ENCODE measurements around the gene KCNA2. TPM values are rescaled to one million over a fixed set of nuclear protein-coding genes. Genes with fewer than 3 reads are reported as not detected.

Gene KCNA2
- total RNA-seq, 1 experiment from 2014 or later = 1.1 TPM

GRCh38 chr1:110544753-110545152 lies 61.4 kb downstream of the KCNA2 start:
- no peaks in the 10 kb centered on the region for H3K4me1 ChIP-seq (ENCODE audit: control insufficient read depth, insufficient read depth, low read length)
- in situ Hi-C loops (cut with HindIII; ENCODE audit: low pct_unique_long_range_greater_than_20kb, low sequenced_read_pairs) (no loop called here), intact Hi-C loops (cut with micrococcal nuclease; ENCODE audit: unreplicated experiment) (no loop called here)
- no peaks in the 10 kb centered on the region for H3K9me3 ChIP-seq (ENCODE audit: control insufficient read depth, insufficient read depth, low read depth, low read length)
- no TSS peak for BruUV-seq (replicated peaks)
- no peak overlapping the region for H3K27ac ChIP-seq (ENCODE audit: low read length)
- ChIA-PET POLR2A (interaction anchor here (0.7 kb wide), 1 partner anchor 41 kb away, joined by 4 read pairs; no protein-coding TSS in a partner anchor), CTCF (no interaction called here)
- no peak for ATAC-seq
- no peak for DNase-seq (ENCODE audit: low read depth, low spot score)
- H3K4me3 ChIP-seq (ENCODE audit: low read depth in 2 of 2, low read length in 2 of 2) = no peak overlapping the region
- TF ChIP-seq, protein P1, sequence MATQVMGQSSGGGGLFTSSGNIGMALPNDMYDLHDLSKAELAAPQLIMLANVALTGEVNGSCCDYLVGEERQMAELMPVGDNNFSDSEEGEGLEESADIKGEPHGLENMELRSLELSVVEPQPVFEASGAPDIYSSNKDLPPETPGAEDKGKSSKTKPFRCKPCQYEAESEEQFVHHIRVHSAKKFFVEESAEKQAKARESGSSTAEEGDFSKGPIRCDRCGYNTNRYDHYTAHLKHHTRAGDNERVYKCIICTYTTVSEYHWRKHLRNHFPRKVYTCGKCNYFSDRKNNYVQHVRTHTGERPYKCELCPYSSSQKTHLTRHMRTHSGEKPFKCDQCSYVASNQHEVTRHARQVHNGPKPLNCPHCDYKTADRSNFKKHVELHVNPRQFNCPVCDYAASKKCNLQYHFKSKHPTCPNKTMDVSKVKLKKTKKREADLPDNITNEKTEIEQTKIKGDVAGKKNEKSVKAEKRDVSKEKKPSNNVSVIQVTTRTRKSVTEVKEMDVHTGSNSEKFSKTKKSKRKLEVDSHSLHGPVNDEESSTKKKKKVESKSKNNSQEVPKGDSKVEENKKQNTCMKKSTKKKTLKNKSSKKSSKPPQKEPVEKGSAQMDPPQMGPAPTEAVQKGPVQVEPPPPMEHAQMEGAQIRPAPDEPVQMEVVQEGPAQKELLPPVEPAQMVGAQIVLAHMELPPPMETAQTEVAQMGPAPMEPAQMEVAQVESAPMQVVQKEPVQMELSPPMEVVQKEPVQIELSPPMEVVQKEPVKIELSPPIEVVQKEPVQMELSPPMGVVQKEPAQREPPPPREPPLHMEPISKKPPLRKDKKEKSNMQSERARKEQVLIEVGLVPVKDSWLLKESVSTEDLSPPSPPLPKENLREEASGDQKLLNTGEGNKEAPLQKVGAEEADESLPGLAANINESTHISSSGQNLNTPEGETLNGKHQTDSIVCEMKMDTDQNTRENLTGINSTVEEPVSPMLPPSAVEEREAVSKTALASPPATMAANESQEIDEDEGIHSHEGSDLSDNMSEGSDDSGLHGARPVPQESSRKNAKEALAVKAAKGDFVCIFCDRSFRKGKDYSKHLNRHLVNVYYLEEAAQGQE (IDR thresholded peaks at IDR 0.05; ENCODE audit: insufficient read depth in 1 of 2, low read depth in 2 of 2, low read length in 1 of 2) = no peak
- TF ChIP-seq SIN3A (IDR thresholded peaks at IDR 0.05; ENCODE audit: borderline replicate concordance, insufficient read depth, low read depth, low read length) (no peak), POLR2AphosphoS5 (IDR thresholded peaks at IDR 0.05; ENCODE audit: low read depth, low read length) (no peak), TCF7L2 (IDR thresholded peaks at IDR 0.05; ENCODE audit: low read depth, low read length) (no peak)
- TF ChIP-seq, protein P2, sequence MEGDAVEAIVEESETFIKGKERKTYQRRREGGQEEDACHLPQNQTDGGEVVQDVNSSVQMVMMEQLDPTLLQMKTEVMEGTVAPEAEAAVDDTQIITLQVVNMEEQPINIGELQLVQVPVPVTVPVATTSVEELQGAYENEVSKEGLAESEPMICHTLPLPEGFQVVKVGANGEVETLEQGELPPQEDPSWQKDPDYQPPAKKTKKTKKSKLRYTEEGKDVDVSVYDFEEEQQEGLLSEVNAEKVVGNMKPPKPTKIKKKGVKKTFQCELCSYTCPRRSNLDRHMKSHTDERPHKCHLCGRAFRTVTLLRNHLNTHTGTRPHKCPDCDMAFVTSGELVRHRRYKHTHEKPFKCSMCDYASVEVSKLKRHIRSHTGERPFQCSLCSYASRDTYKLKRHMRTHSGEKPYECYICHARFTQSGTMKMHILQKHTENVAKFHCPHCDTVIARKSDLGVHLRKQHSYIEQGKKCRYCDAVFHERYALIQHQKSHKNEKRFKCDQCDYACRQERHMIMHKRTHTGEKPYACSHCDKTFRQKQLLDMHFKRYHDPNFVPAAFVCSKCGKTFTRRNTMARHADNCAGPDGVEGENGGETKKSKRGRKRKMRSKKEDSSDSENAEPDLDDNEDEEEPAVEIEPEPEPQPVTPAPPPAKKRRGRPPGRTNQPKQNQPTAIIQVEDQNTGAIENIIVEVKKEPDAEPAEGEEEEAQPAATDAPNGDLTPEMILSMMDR (IDR thresholded peaks at IDR 0.05) = no peak
- no peaks in the 10 kb centered on the region for H3K36me3 ChIP-seq (ENCODE audit: control insufficient read depth, insufficient read depth, low read length)
- H3K27me3 ChIP-seq (ENCODE audit: control insufficient read depth, insufficient read depth, low read length) = peaks cover 2% of the 10 kb centered on the region; the same call in 1 of the 2 replicates

Other genes with a start within 250 kb of the KCNA2 start
- gene SLC16A4, start 215.3 kb downstream of the KCNA2 start, total RNA-seq (2021; ENCODE audit: unreplicated experiment) = 0.46 TPM
- gene LAMTOR5, start 198.7 kb downstream of the KCNA2 start, total RNA-seq (2021; ENCODE audit: unreplicated experiment) = 119 TPM
- gene PROK1, start 155.2 kb downstream of the KCNA2 start, total RNA-seq (2021; ENCODE audit: unreplicated experiment) = not detected
- gene KCNA10, start 87.2 kb downstream of the KCNA2 start, total RNA-seq (2021; ENCODE audit: unreplicated experiment) = not detected
- not detected for gene KCNA3, start 68.6 kb upstream of the KCNA2 start, total RNA-seq (2021; ENCODE audit: unreplicated experiment)

All from Panc1 (cell line).